T-helper 22 cell (primary cell): ENCODE results near the gene PIP5KL1.

Experiments
- DNase-seq: peaks from one replicate; pipeline ENCODE4 v3.0.0-alpha.2; 2020; ENCODE audit warnings: low read depth

The PIP5KL1 gene

GRCh38 chr9:127870887-127871286 lies 59.7 kb downstream of the PIP5KL1 start:
- no peak for DNase-seq
